Inferior parietal cortex (tissue), 1 donor: ENCODE results near the gene DACH2.

Experiments
- DNase-seq: peaks from one replicate; pipeline ENCODE4 v3.0.0-alpha.2; 2016; ENCODE audit errors: extremely low spot score

Gene DACH2

DNA sequence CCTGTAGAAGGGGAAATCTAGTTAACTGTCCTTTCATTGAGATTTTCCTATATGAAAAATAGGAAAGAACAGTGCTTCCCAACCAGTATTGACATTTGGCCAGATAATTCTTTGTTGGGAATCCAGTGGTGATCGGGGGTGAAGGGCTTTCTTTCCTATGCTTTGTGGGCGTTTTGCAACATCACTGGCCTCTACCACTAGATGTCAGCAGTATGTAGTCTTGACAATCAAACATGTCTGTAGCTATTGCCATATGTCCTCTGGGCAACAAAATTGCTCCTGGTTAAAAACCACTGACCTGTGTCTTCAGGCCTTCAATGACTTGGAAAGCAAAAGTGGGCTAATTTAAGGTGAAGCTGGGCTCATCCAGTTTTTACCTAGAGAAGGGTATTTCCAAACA lies 658.5 kb downstream of the DACH2 start:
- no peak for DNase-seq

DNA sequence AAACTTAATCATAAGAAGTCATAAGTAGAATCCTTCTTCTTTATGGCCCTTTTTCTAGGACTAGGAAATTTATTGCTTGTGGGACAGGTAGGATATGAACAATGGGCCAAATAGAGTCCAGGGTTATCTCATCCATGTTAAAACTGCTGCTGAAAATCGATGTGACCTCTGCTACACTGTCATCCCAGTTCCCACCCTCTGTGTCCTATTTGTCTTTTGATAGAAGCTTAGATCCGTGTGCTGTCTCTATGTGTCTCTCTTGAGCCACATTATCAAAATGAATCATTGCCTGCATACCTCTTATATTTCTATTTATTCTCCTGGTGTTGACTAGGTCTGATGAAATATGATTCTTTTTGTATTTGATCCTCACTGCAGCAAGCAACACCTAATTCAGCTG lies 661.4 kb downstream of the DACH2 start:
- no peak for DNase-seq

DNA sequence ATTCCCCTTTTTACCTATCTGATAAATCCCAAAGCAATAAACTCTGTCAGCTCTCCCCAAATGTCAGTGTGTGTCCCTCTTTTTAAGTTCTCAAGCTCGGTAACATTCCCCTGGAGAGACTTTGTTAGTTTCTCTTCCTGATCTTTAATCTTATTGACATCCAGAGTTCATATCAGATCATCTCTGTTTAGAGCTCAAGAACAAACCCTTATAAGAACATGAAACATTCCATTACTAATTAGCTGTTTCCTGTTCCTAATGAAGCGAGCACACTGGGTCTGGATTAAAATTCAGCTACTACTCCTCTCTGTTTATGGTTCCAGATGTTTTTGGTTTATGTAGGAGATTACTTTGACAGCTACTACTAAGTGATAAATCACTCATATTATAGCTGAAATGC lies 681.5 kb downstream of the DACH2 start:
- no peak for DNase-seq

DNA sequence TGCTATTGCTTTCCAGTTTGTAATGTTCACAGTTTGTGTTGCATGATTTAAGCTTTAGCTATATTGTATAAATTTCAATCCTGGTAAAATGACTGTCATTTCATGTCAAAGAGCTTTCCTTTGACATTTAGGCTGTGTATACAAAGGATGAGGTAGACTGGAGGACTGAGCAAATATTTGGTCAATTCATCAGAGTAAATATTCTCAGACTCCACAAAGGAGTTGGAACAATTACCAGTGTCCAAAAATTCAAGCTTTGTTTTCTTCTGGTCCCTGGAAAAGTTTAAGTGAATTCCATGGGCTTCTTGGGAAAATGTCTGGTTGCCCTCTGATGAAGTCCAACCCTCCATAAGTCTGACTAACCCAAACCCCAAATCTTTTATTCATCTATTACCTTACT lies 682.4 kb downstream of the DACH2 start:
- no peak for DNase-seq

DNA sequence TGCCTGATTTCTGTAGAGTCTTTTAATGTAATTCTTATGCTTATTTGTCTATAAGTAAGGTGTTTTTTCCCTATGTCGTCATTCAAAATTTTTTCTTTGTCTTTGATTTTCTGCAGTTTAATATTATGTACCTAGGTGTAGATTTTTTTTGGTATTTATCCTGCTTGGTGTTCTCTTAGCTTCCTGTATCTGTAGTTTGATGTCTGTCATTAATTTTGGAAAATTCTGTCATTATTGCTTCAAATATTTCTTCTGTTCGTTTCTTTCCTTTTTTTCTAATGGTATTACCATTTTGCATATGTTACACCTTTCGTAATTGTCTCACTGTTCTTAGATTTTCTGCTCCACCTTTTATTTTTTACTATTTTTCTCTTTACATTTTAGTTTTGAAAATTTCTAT lies 696.9 kb downstream of the DACH2 start:
- no peak for DNase-seq
